Measurements from ENCODE around the gene SDF2L1.
"Not testable (repeated sequence)": the region's sequence is repeated elsewhere in the genome, so short reads cannot be mapped to it uniquely, and the experiment has no call there.

SDF2L1 gene

GRCh38 chr22:21673534-21674321 lies 31.6 kb downstream of the SDF2L1 start:
- Histone ChIP-seq H2AFZ (ENCODE audit: low read length) (no peak overlapping the region), H3K9me2 (ENCODE audit: low read depth, low read length) (no peaks in the 10 kb centered on the region), H3K27me3 (ENCODE audit: insufficient read depth, low read length) (no peaks in the 10 kb centered on the region), H3F3A (ENCODE audit: insufficient read depth, low read length) (no peaks in the 10 kb centered on the region), H3K9ac (ENCODE audit: low read length) (no peak overlapping the region), H3K4me1 (ENCODE audit: insufficient read depth, low read length, severe bottlenecking) (peaks cover 20% of the 10 kb centered on the region), H3K4me3 (ENCODE audit: low read depth, low read length, poor library complexity, severe bottlenecking) (no peak overlapping the region), H4K20me1 (ENCODE audit: insufficient read depth, low read length) (no peaks in the 10 kb centered on the region), H3K36me3 (ENCODE audit: insufficient read depth, low read length) (peaks cover 71% of the 10 kb centered on the region), H3K4me2 (ENCODE audit: low read length) (no peak overlapping the region), H3K79me2 (ENCODE audit: insufficient read depth, low read length) (no peaks in the 10 kb centered on the region), H3K27ac (ENCODE audit: low read depth, low read length, poor library complexity, severe bottlenecking) (no peak overlapping the region), H3K9me3 (ENCODE audit: low read length) (no peaks in the 10 kb centered on the region)
- TF ChIP-seq EZH2 (IDR thresholded peaks at IDR 0.05; ENCODE audit: borderline replicate concordance, low read length) = no peak
- TF ChIP-seq CTCF (IDR thresholded peaks at IDR 0.05; ENCODE audit: low read length) = no peak

- Histone ChIP-seq H2AFZ (ENCODE audit: low read length) (no peak overlapping the region), H3K36me3 (ENCODE audit: insufficient read depth, low read length) (peaks cover 71% of the 10 kb centered on the region), H3K9me3 (ENCODE audit: low read length) (no peaks in the 10 kb centered on the region), H3K9me2 (ENCODE audit: low read depth, low read length) (no peaks in the 10 kb centered on the region), H3F3A (ENCODE audit: insufficient read depth, low read length) (no peaks in the 10 kb centered on the region), H3K9ac (ENCODE audit: low read length) (no peak overlapping the region), H3K79me2 (ENCODE audit: insufficient read depth, low read length) (no peaks in the 10 kb centered on the region), H3K4me3 (ENCODE audit: low read depth, low read length, poor library complexity, severe bottlenecking) (no peak overlapping the region), H3K4me2 (ENCODE audit: low read length) (no peak overlapping the region), H3K27me3 (ENCODE audit: insufficient read depth, low read length) (no peaks in the 10 kb centered on the region), H3K27ac (ENCODE audit: low read depth, low read length, poor library complexity, severe bottlenecking) (no peak overlapping the region), H4K20me1 (ENCODE audit: insufficient read depth, low read length) (no peaks in the 10 kb centered on the region), H3K4me1 (ENCODE audit: insufficient read depth, low read length, severe bottlenecking) (peaks cover 10% of the 10 kb centered on the region)
- TF ChIP-seq EZH2 (IDR thresholded peaks at IDR 0.05; ENCODE audit: borderline replicate concordance, low read length) (no peak), CTCF (IDR thresholded peaks at IDR 0.05; ENCODE audit: low read length) (no peak)
These were observed 32.6 kb downstream of the SDF2L1 start for GRCh38 chr22:21674638-21675245.

- Histone ChIP-seq H3K27ac (ENCODE audit: low read depth, low read length, poor library complexity, severe bottlenecking) (no peak overlapping the region), H3K79me2 (ENCODE audit: insufficient read depth, low read length) (no peaks in the 10 kb centered on the region), H3K9me3 (ENCODE audit: low read length) (no peaks in the 10 kb centered on the region), H3K4me3 (ENCODE audit: low read depth, low read length, poor library complexity, severe bottlenecking) (no peak overlapping the region), H3F3A (ENCODE audit: insufficient read depth, low read length) (no peaks in the 10 kb centered on the region), H3K4me2 (ENCODE audit: low read length) (no peak overlapping the region), H3K9ac (ENCODE audit: low read length) (no peak overlapping the region), H3K27me3 (ENCODE audit: insufficient read depth, low read length) (no peaks in the 10 kb centered on the region), H3K4me1 (ENCODE audit: insufficient read depth, low read length, severe bottlenecking) (peaks cover 7% of the 10 kb centered on the region), H2AFZ (ENCODE audit: low read length) (no peak overlapping the region), H3K36me3 (ENCODE audit: insufficient read depth, low read length) (peaks cover 62% of the 10 kb centered on the region), H3K9me2 (ENCODE audit: low read depth, low read length) (no peaks in the 10 kb centered on the region), H4K20me1 (ENCODE audit: insufficient read depth, low read length) (no peaks in the 10 kb centered on the region)
- TF ChIP-seq CTCF (IDR thresholded peaks at IDR 0.05; ENCODE audit: low read length) (no peak), EZH2 (IDR thresholded peaks at IDR 0.05; ENCODE audit: borderline replicate concordance, low read length) (no peak)
These were observed 35.7 kb downstream of the SDF2L1 start for GRCh38 chr22:21677606-21678443.

GRCh38 chr22:21678842-21679241 lies 36.7 kb downstream of the SDF2L1 start:
- H3K9me3 ChIP-seq (ENCODE audit: low read length); H2AFZ ChIP-seq (ENCODE audit: low read length); H3K27me3 ChIP-seq (ENCODE audit: insufficient read depth, low read length); H3F3A ChIP-seq (ENCODE audit: insufficient read depth, low read length); H3K9me2 ChIP-seq (ENCODE audit: low read depth, low read length); H3K79me2 ChIP-seq (ENCODE audit: insufficient read depth, low read length); H3K4me2 ChIP-seq (ENCODE audit: low read length); H3K4me1 ChIP-seq (ENCODE audit: insufficient read depth, low read length, severe bottlenecking); H4K20me1 ChIP-seq (ENCODE audit: insufficient read depth, low read length); H3K27ac ChIP-seq (ENCODE audit: low read depth, low read length, poor library complexity, severe bottlenecking); H3K9ac ChIP-seq (ENCODE audit: low read length); H3K4me3 ChIP-seq (ENCODE audit: low read depth, low read length, poor library complexity, severe bottlenecking): not testable (repeated sequence)
- peaks cover 59% of the 10 kb centered on the region for H3K36me3 ChIP-seq (ENCODE audit: insufficient read depth, low read length)

Measured in OCI-LY1 (cell line).